ENCODE data around the gene HOXC13. TPM values are rescaled to one million over a fixed set of nuclear protein-coding genes. Genes with fewer than 3 reads are reported as not detected.

Gene HOXC13
- total and polyA plus RNA-seq, 4 donors: not detected

DNA sequence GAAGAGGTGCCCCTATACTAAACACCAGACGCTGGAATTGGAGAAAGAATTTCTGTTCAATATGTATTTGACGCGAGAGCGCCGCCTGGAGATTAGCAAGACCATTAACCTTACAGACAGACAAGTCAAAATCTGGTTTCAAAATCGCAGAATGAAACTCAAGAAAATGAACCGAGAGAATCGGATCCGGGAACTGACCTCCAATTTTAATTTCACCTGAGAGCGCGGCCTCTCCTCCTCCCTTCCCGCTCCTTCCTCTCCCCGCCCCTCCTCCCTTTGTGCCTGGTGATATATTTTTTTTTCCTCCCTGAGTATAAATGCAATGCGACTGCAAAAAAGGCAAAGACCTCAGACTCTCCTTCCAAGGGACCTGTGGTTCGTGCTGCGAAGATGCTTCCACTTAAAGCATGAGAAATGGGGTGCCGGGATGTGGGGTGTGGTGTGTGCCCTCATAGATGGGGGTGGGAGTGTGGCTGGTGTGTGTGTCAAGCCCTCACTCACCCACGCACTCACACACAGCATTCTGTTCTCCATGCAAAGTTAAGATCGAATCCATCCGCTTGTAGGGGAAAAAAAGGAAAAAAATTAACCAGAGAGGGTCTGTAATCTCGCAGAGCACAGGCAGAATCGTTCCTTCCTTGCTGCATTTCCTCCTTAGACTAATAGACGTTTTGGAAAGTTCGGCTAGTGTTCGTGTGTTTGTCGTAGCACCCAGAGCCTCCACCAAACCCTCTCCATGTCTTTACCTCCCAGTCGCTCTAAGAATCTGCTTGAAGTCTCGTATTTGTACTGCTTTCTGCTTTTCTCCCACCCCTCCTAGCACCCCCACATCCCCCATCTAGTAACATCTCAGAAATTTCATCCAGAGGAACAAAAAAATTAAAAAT, 50.8 kb downstream of the HOXC13 start:
- no peak for ATAC-seq (ENCODE audit: insufficient read depth, low FRiP score)

DNA sequence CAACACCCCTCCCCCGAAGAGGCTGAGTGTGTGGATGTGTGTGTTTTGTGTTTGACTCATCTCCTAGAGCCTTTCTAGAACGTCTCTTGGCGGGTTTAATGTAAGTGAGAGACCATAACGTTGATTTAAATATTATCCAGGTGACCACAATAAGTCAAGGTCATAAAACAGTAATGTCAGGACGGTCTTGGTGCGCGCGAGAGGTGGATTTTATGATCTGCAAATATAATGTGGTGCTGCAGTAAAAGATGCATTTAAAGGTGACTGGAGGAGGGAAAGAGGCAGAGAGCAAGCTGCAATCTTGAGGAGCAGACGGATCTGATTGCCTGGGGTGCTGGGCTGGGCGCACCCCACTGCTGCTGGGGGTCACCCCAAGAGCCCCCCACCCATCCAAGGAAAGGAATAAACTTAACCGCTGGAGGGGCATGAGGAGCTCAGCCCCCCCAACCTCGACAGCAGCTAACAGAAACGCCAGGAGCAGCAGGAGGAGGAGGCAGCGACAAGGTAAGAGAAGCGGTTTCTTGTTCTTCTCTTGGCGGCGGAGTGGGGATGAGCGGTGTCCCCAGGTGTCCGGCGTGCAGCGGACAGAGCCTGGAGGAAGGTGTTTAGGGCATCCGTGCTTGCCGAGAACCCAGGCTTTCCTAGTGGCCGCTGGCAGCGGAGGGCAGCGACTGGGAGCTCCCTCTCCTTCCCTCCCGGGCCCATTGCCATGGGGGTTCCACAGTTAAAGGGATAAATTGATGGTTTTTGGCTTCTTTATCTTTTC, 51.9 kb downstream of the HOXC13 start:
- no peak overlapping the region for H3K27ac ChIP-seq (ENCODE audit: low read depth in 1 of 2, low read length in 1 of 2)
- peaks cover 20 to 100% (median 92%) of the 10 kb centered on the region in 3 donors for H3K27me3 ChIP-seq (ENCODE audit: control insufficient read depth in 3 of 3, insufficient read depth in 3 of 3, low read length in 2 of 3)
- DNase-seq (no peak), ATAC-seq (ENCODE audit: insufficient read depth, low FRiP score) (no peak)
- peaks cover 0 to 12% (median 0%) of the 10 kb centered on the region in 4 donors for H3K9me3 ChIP-seq (ENCODE audit: control insufficient read depth in 4 of 4, insufficient read depth in 3 of 4, low read length in 3 of 4)
- no peaks in the 10 kb centered on the region for H3K36me3 ChIP-seq (ENCODE audit: control insufficient read depth in 4 of 4, insufficient read depth in 4 of 4, low read length in 4 of 4)
- H3K9ac ChIP-seq (ENCODE audit: insufficient read depth in 1 of 2, low read length in 2 of 2): no peak overlapping the region
- no peak overlapping the region for H3K4me3 ChIP-seq
- H3K4me1 ChIP-seq (ENCODE audit: control insufficient read depth in 5 of 5, insufficient read depth in 5 of 5, low read length in 5 of 5): peaks cover 0 to 18% (median 4%) of the 10 kb centered on the region in 5 donors
- 8 to 11% methylated on average over 26 to 27 of the region's 27 CpGs for WGBS, 2 donors
- TF ChIP-seq, protein P1, sequence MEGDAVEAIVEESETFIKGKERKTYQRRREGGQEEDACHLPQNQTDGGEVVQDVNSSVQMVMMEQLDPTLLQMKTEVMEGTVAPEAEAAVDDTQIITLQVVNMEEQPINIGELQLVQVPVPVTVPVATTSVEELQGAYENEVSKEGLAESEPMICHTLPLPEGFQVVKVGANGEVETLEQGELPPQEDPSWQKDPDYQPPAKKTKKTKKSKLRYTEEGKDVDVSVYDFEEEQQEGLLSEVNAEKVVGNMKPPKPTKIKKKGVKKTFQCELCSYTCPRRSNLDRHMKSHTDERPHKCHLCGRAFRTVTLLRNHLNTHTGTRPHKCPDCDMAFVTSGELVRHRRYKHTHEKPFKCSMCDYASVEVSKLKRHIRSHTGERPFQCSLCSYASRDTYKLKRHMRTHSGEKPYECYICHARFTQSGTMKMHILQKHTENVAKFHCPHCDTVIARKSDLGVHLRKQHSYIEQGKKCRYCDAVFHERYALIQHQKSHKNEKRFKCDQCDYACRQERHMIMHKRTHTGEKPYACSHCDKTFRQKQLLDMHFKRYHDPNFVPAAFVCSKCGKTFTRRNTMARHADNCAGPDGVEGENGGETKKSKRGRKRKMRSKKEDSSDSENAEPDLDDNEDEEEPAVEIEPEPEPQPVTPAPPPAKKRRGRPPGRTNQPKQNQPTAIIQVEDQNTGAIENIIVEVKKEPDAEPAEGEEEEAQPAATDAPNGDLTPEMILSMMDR (IDR thresholded peaks at IDR 0.05; ENCODE audit: control extremely low read depth, extremely low read depth): no peak

More for the DNA sequence above, 50.8 kb downstream of the HOXC13 start:
- Histone ChIP-seq H3K36me3 (ENCODE audit: control insufficient read depth in 4 of 4, insufficient read depth in 4 of 4, low read length in 4 of 4) (no peaks in the 10 kb centered on the region), H3K9me3 (ENCODE audit: control insufficient read depth in 4 of 4, insufficient read depth in 3 of 4, low read length in 3 of 4) (peaks cover 0 to 15% (median 0%) of the 10 kb centered on the region in 4 donors), H3K27ac (ENCODE audit: low read depth in 1 of 2, low read length in 1 of 2) (no peak overlapping the region), H3K4me3 (no peak overlapping the region), H3K4me1 (ENCODE audit: control insufficient read depth in 5 of 5, insufficient read depth in 5 of 5, low read length in 5 of 5) (peaks cover 0 to 15% (median 11%) of the 10 kb centered on the region in 5 donors), H3K9ac (ENCODE audit: insufficient read depth in 1 of 2, low read length in 2 of 2) (no peak overlapping the region), H3K27me3 (ENCODE audit: control insufficient read depth in 3 of 3, insufficient read depth in 3 of 3, low read length in 2 of 3) (peaks cover 24 to 98% (median 91%) of the 10 kb centered on the region in 3 donors)
- DNase-seq: peak in 2 of 3 donors; percentile 63 to 67
- WGBS, 2 donors: 4 to 5% methylated on average over 28 of the region's 28 CpGs
- TF ChIP-seq, protein P1 (IDR thresholded peaks at IDR 0.05; ENCODE audit: control extremely low read depth, extremely low read depth): peak; percentile 13

DNA sequence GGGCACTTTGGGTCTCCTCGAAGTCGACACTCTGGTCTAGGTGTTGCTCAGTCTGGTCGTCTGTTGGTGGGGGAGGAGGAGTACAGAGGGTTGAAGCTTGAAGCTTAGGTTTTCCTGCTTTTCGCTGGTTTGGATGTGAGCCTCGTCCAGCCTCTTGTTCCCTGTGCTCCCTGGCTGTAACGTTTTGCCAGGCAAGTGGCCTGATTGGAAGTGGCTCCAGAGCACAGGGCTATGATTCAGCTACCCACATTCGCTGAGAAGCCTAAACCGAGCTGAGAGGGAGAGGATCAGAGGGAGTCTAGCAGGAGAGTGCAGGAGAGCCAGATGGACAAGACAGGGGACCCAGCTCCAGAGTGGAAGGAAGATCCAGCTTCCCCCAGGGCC, 52.4 kb downstream of the HOXC13 start:
- DNase-seq: no peak
- 1 to 6% methylated on average over 8 of the region's 8 CpGs for WGBS, 2 donors
- Histone ChIP-seq H3K4me3 (no peak overlapping the region), H3K27ac (ENCODE audit: low read depth in 1 of 2, low read length in 1 of 2) (no peak overlapping the region), H3K4me1 (ENCODE audit: control insufficient read depth in 5 of 5, insufficient read depth in 5 of 5, low read length in 5 of 5) (peaks cover 0 to 16% (median 0%) of the 10 kb centered on the region in 5 donors), H3K9me3 (ENCODE audit: control insufficient read depth in 4 of 4, insufficient read depth in 3 of 4, low read length in 3 of 4) (peaks cover 0 to 10% (median 0%) of the 10 kb centered on the region in 4 donors), H3K9ac (ENCODE audit: insufficient read depth in 1 of 2, low read length in 2 of 2) (no peak overlapping the region), H3K36me3 (ENCODE audit: control insufficient read depth in 4 of 4, insufficient read depth in 4 of 4, low read length in 4 of 4) (no peaks in the 10 kb centered on the region), H3K27me3 (ENCODE audit: control insufficient read depth in 3 of 3, insufficient read depth in 3 of 3, low read length in 2 of 3) (peaks cover 14 to 100% (median 91%) of the 10 kb centered on the region in 3 donors)
- TF ChIP-seq, protein P1 (IDR thresholded peaks at IDR 0.05; ENCODE audit: control extremely low read depth, extremely low read depth): no peak
- ATAC-seq (ENCODE audit: insufficient read depth, low FRiP score): no peak
